ENCODE measurements around the gene NOC2L.

DNA sequence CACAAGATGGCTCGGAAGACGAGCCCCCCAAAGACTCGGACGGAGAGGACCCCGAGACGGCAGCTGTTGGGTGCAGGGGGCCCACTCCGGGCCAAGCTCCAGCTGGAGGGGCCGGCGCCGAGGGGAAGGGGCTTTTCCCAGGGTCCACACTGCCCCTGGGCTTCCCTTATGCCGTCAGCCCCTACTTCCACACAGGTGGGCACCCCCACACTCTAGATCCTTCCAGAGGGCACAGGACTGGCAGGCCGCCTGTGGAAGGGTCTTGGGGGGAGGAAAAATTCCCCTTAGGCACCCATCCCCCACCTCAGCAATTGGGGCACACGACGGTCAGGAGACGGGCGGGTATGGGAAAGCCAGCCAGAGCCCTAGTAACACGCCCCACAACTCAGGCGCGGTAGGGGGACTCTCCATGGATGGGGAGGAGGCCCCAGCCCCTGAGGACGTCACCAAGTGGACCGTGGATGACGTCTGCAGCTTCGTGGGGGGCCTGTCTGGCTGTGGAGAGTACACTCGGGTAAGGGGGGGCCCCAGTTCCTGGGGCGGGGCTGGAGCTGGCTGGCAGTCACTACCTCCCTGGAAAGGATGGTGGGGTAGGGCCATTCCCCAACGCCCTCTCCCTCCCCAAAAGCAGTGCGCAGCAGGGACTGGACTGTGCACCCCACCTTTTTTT lies 16.1 kb downstream of the NOC2L start:
- TF ChIP-seq POLR2A (IDR thresholded peaks at IDR 0.05; ENCODE audit: low read depth), result no peak
- TF ChIP-seq, protein P1, sequence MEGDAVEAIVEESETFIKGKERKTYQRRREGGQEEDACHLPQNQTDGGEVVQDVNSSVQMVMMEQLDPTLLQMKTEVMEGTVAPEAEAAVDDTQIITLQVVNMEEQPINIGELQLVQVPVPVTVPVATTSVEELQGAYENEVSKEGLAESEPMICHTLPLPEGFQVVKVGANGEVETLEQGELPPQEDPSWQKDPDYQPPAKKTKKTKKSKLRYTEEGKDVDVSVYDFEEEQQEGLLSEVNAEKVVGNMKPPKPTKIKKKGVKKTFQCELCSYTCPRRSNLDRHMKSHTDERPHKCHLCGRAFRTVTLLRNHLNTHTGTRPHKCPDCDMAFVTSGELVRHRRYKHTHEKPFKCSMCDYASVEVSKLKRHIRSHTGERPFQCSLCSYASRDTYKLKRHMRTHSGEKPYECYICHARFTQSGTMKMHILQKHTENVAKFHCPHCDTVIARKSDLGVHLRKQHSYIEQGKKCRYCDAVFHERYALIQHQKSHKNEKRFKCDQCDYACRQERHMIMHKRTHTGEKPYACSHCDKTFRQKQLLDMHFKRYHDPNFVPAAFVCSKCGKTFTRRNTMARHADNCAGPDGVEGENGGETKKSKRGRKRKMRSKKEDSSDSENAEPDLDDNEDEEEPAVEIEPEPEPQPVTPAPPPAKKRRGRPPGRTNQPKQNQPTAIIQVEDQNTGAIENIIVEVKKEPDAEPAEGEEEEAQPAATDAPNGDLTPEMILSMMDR (IDR thresholded peaks at IDR 0.05), result no peak
- TF ChIP-seq POLR2AphosphoS5 (IDR thresholded peaks at IDR 0.05), result peak in 1 of 2 donors; percentile 36

All from esophagus muscularis mucosa (tissue), 3 donors.